Measurements from ENCODE around the gene ACOXL. TPM values are rescaled to one million over a fixed set of nuclear protein-coding genes. Genes with fewer than 3 reads are reported as not detected.

The ACOXL gene
- total and polyA plus RNA-seq, 4 donors, result 0.13 TPM; not detected in 3

GRCh38 chr2:110980339-110981062 lies 248.1 kb downstream of the ACOXL start:
- intact Hi-C loops (cut with DNase I), result no loop called here
- no peak overlapping the region for H3K27ac ChIP-seq (ENCODE audit: low read depth in 1 of 2, low read length in 2 of 2)
- no peaks in the 10 kb centered on the region for H3K4me1 ChIP-seq (ENCODE audit: control insufficient read depth in 1 of 2, insufficient read depth in 2 of 2, low read length in 2 of 2)
- WGBS, 2 donors, result 89 to 91% methylated on average over 14 of the region's 14 CpGs
- H3K9me3 ChIP-seq (ENCODE audit: control insufficient read depth, low read length), result no peaks in the 10 kb centered on the region
- no peak for ATAC-seq (ENCODE audit: low FRiP score)
- no peaks in the 10 kb centered on the region for H3K36me3 ChIP-seq (ENCODE audit: control insufficient read depth in 1 of 2, insufficient read depth in 2 of 2, low read length in 1 of 2)
- DNase-seq, result no peak
- H3K4me3 ChIP-seq (ENCODE audit: low read length in 2 of 2), result no peak overlapping the region
- no peaks in the 10 kb centered on the region for H3K27me3 ChIP-seq (ENCODE audit: control insufficient read depth in 1 of 2, insufficient read depth in 2 of 2, low read length in 1 of 2)

- Histone ChIP-seq H3K27ac (ENCODE audit: low read depth in 1 of 2, low read length in 2 of 2) (no peak overlapping the region), H3K4me3 (ENCODE audit: low read length in 2 of 2) (no peak overlapping the region), H3K27me3 (ENCODE audit: control insufficient read depth in 1 of 2, insufficient read depth in 2 of 2, low read length in 1 of 2) (no peaks in the 10 kb centered on the region), H3K9me3 (ENCODE audit: control insufficient read depth, low read length) (no peaks in the 10 kb centered on the region), H3K36me3 (ENCODE audit: control insufficient read depth in 1 of 2, insufficient read depth in 2 of 2, low read length in 1 of 2) (no peaks in the 10 kb centered on the region), H3K4me1 (ENCODE audit: control insufficient read depth in 1 of 2, insufficient read depth in 2 of 2, low read length in 2 of 2) (no peaks in the 10 kb centered on the region)
- ATAC-seq (ENCODE audit: low FRiP score), result no peak
- no peak for DNase-seq
- intact Hi-C loops (cut with DNase I), result no loop called here
These were observed 250.8 kb downstream of the ACOXL start for GRCh38 chr2:110983133-110983532.

- Histone ChIP-seq H3K4me1 (ENCODE audit: control insufficient read depth in 1 of 2, insufficient read depth in 2 of 2, low read length in 2 of 2) (no peaks in the 10 kb centered on the region), H3K27me3 (ENCODE audit: control insufficient read depth in 1 of 2, insufficient read depth in 2 of 2, low read length in 1 of 2) (no peaks in the 10 kb centered on the region), H3K9me3 (ENCODE audit: control insufficient read depth, low read length) (no peaks in the 10 kb centered on the region), H3K36me3 (ENCODE audit: control insufficient read depth in 1 of 2, insufficient read depth in 2 of 2, low read length in 1 of 2) (no peaks in the 10 kb centered on the region), H3K4me3 (ENCODE audit: low read length in 2 of 2) (no peak overlapping the region), H3K27ac (ENCODE audit: low read depth in 1 of 2, low read length in 2 of 2) (no peak overlapping the region)
- intact Hi-C loops (cut with DNase I), result no loop called here
- no peak for ATAC-seq (ENCODE audit: low FRiP score)
- 76 to 85% methylated on average over 8 of the region's 8 CpGs for WGBS, 2 donors
- DNase-seq, result no peak
These were observed 252.5 kb downstream of the ACOXL start for GRCh38 chr2:110984694-110985490.

- no peaks in the 10 kb centered on the region for H3K4me1 ChIP-seq (ENCODE audit: control insufficient read depth in 1 of 2, insufficient read depth in 2 of 2, low read length in 2 of 2)
- no peaks in the 10 kb centered on the region for H3K9me3 ChIP-seq (ENCODE audit: control insufficient read depth, low read length)
- no peak for ATAC-seq (ENCODE audit: low FRiP score)
- no peak for DNase-seq
- intact Hi-C loops (cut with DNase I), result no loop called here
- no peaks in the 10 kb centered on the region for H3K36me3 ChIP-seq (ENCODE audit: control insufficient read depth in 1 of 2, insufficient read depth in 2 of 2, low read length in 1 of 2)
- H3K27me3 ChIP-seq (ENCODE audit: control insufficient read depth in 1 of 2, insufficient read depth in 2 of 2, low read length in 1 of 2), result no peaks in the 10 kb centered on the region
- no peak overlapping the region for H3K4me3 ChIP-seq (ENCODE audit: low read length in 2 of 2)
- no peak overlapping the region for H3K27ac ChIP-seq (ENCODE audit: low read depth in 1 of 2, low read length in 2 of 2)
- 96 to 98% methylated on average over 2 of the region's 2 CpGs for WGBS, 2 donors
These were observed 258.1 kb downstream of the ACOXL start for GRCh38 chr2:110990440-110990839.

- H3K9me3 ChIP-seq (ENCODE audit: control insufficient read depth, low read length), result peaks cover 2% of the 10 kb centered on the region
- H3K4me1 ChIP-seq (ENCODE audit: control insufficient read depth in 1 of 2, insufficient read depth in 2 of 2, low read length in 2 of 2), result no peaks in the 10 kb centered on the region
- no peaks in the 10 kb centered on the region for H3K36me3 ChIP-seq (ENCODE audit: control insufficient read depth in 1 of 2, insufficient read depth in 2 of 2, low read length in 1 of 2)
- no peak overlapping the region for H3K4me3 ChIP-seq (ENCODE audit: low read length in 2 of 2)
- DNase-seq, result no peak
- H3K27me3 ChIP-seq (ENCODE audit: control insufficient read depth in 1 of 2, insufficient read depth in 2 of 2, low read length in 1 of 2), result no peaks in the 10 kb centered on the region
- 7 to 8% methylated on average over 5 of the region's 5 CpGs for WGBS, 2 donors
- no peak overlapping the region for H3K27ac ChIP-seq (ENCODE audit: low read depth in 1 of 2, low read length in 2 of 2)
- intact Hi-C loops (cut with DNase I), result no loop called here
- no peak for ATAC-seq (ENCODE audit: low FRiP score)
These were observed 259.5 kb downstream of the ACOXL start for GRCh38 chr2:110991911-110992310.

GRCh38 chr2:110992886-110993285 lies 260.5 kb downstream of the ACOXL start:
- no peak overlapping the region for H3K4me3 ChIP-seq (ENCODE audit: low read length in 2 of 2)
- 96 to 98% methylated on average over 2 of the region's 2 CpGs for WGBS, 2 donors
- peaks cover 2% of the 10 kb centered on the region for H3K9me3 ChIP-seq (ENCODE audit: control insufficient read depth, low read length)
- ATAC-seq (ENCODE audit: low FRiP score) (no peak), DNase-seq (no peak)
- no peak overlapping the region for H3K27ac ChIP-seq (ENCODE audit: low read depth in 1 of 2, low read length in 2 of 2)
- intact Hi-C loops (cut with DNase I), result no loop called here
- no peaks in the 10 kb centered on the region for H3K27me3 ChIP-seq (ENCODE audit: control insufficient read depth in 1 of 2, insufficient read depth in 2 of 2, low read length in 1 of 2)
- no peaks in the 10 kb centered on the region for H3K36me3 ChIP-seq (ENCODE audit: control insufficient read depth in 1 of 2, insufficient read depth in 2 of 2, low read length in 1 of 2)
- no peaks in the 10 kb centered on the region for H3K4me1 ChIP-seq (ENCODE audit: control insufficient read depth in 1 of 2, insufficient read depth in 2 of 2, low read length in 2 of 2)

- DNase-seq (no peak), ATAC-seq (ENCODE audit: low FRiP score) (no peak)
- H3K36me3 ChIP-seq (ENCODE audit: control insufficient read depth in 1 of 2, insufficient read depth in 2 of 2, low read length in 1 of 2), result no peaks in the 10 kb centered on the region
- 30 to 31% methylated on average over 4 of the region's 4 CpGs for WGBS, 2 donors
- peaks cover 2% of the 10 kb centered on the region for H3K9me3 ChIP-seq (ENCODE audit: control insufficient read depth, low read length)
- no peaks in the 10 kb centered on the region for H3K4me1 ChIP-seq (ENCODE audit: control insufficient read depth in 1 of 2, insufficient read depth in 2 of 2, low read length in 2 of 2)
- no peak overlapping the region for H3K4me3 ChIP-seq (ENCODE audit: low read length in 2 of 2)
- H3K27ac ChIP-seq (ENCODE audit: low read depth in 1 of 2, low read length in 2 of 2), result no peak overlapping the region
- intact Hi-C loops (cut with DNase I), result no loop called here
- no peaks in the 10 kb centered on the region for H3K27me3 ChIP-seq (ENCODE audit: control insufficient read depth in 1 of 2, insufficient read depth in 2 of 2, low read length in 1 of 2)
These were observed 261.3 kb downstream of the ACOXL start for GRCh38 chr2:110993557-110994231.

- Histone ChIP-seq H3K4me3 (ENCODE audit: low read length in 2 of 2) (no peak overlapping the region), H3K4me1 (ENCODE audit: control insufficient read depth in 1 of 2, insufficient read depth in 2 of 2, low read length in 2 of 2) (no peaks in the 10 kb centered on the region), H3K36me3 (ENCODE audit: control insufficient read depth in 1 of 2, insufficient read depth in 2 of 2, low read length in 1 of 2) (no peaks in the 10 kb centered on the region), H3K9me3 (ENCODE audit: control insufficient read depth, low read length) (peaks cover 3% of the 10 kb centered on the region), H3K27ac (ENCODE audit: low read depth in 1 of 2, low read length in 2 of 2) (no peak overlapping the region), H3K27me3 (ENCODE audit: control insufficient read depth in 1 of 2, insufficient read depth in 2 of 2, low read length in 1 of 2) (no peaks in the 10 kb centered on the region)
- 40 to 46% methylated on average over 5 of the region's 5 CpGs for WGBS, 2 donors
- ATAC-seq (ENCODE audit: low FRiP score) (no peak), DNase-seq (no peak)
- intact Hi-C loops (cut with DNase I), result no loop called here
These were observed 262.0 kb downstream of the ACOXL start for GRCh38 chr2:110994250-110994961.
